Endothelial cell of umbilical vein (primary cell): ENCODE data around the gene HOXA13.

Experiments
- CTCF ChIP-seq, 2 donors: IDR thresholded peaks; 1 replicate in 1 of 2; 2 replicates in 1 of 2; pipeline ENCODE4 v1.5.1; 2011; ENCODE audit warnings: low read length in 2 of 2, mild to moderate bottlenecking in 2 of 2, moderate library complexity in 2 of 2, control low read depth in 1 of 2, inconsistent platforms in 1 of 2, low read depth in 1 of 2; ENCODE audit not compliant: insufficient read depth in 1 of 2; ENCODE audit errors: extremely low read depth in 1 of 2
- EZH2 ChIP-seq: IDR thresholded peaks from 2 replicates; pipeline ENCODE4 v1.6.1; 2012; ENCODE audit warnings: borderline replicate concordance, low read depth, mild to moderate bottlenecking, moderate library complexity, low read length, inconsistent platforms; ENCODE audit not compliant: severe bottlenecking
- POLR2A ChIP-seq: IDR thresholded peaks from 2 replicates; pipeline ENCODE4 v1.6.1; 2012; ENCODE audit warnings: low read depth, mild to moderate bottlenecking, control low read depth, low read length

GRCh38 chr7:27159266-27160144, 40.4 kb downstream of the HOXA13 start:
- TF ChIP-seq POLR2A (no peak), EZH2 (no peak), CTCF (IDR thresholded peaks at IDR 0.05; ENCODE audit: extremely low read depth in 1 of 2, insufficient read depth in 1 of 2, low read depth in 1 of 2, low read length in 2 of 2) (no peak)
